ENCODE measurements around the gene MED29. TPM values are rescaled to one million over a fixed set of nuclear protein-coding genes. Genes with fewer than 3 reads are reported as not detected.

The MED29 gene
- total RNA-seq, 1 experiment from 2014 or later, result 17.0 TPM

- Histone ChIP-seq H3K9me2 (replicated peaks; ENCODE audit: low read length) (no peaks in the 10 kb centered on the region), H3K4me1 (ENCODE audit: insufficient read depth, low read length) (peaks cover 48% of the 10 kb centered on the region), H4K20me1 (ENCODE audit: low read length) (peaks cover 20% of the 10 kb centered on the region), H3K4me2 (ENCODE audit: low read length) (no peak overlapping the region), H2AFZ (ENCODE audit: low read length) (no peak overlapping the region), H3K9ac (ENCODE audit: low read length) (no peak overlapping the region), H3K36me3 (ENCODE audit: low read depth, low read length) (peaks cover 9% of the 10 kb centered on the region), H3K27ac (ENCODE audit: low read length) (no peak overlapping the region), H3K4me3 (ENCODE audit: low read length) (no peak overlapping the region), H3K79me2 (ENCODE audit: low read length) (peaks cover 22% of the 10 kb centered on the region), H3K27me3 (ENCODE audit: low read length) (no peaks in the 10 kb centered on the region), H3K9me3 (ENCODE audit: low read length) (no peaks in the 10 kb centered on the region), H3F3A (ENCODE audit: low read length, unreplicated experiment) (no peaks in the 10 kb centered on the region)
- ATAC-seq (no peak), DNase-seq (no peak)
- TF ChIP-seq EZH2 (IDR thresholded peaks at IDR 0.05; ENCODE audit: low read length, unreplicated experiment) (no peak), EZH2phosphoT487 (IDR thresholded peaks at IDR 0.05; ENCODE audit: borderline replicate concordance, low read length) (no peak), CTCF (conservative IDR thresholded peaks at IDR 0.05; ENCODE audit: low read depth, low read length) (no peak)
- intact Hi-C loops (cut with micrococcal nuclease), result no loop called here
- POLR2A ChIA-PET (ENCODE audit: unreplicated experiment), result interaction anchor here (0.6 kb wide), 1 partner anchor 31 kb away, joined by 3 read pairs; the partner anchor contains the start of gene RPS16
- no TSS peak for BruUV-seq (replicated peaks)
- CTCF ChIA-PET, result no interaction called here
These were observed 14.2 kb downstream of the MED29 start for GRCh38 chr19:39405261-39405957.

- Histone ChIP-seq H3K9me3 (ENCODE audit: low read length) (no peaks in the 10 kb centered on the region), H3K79me2 (ENCODE audit: low read length) (peaks cover 22% of the 10 kb centered on the region), H3K27me3 (ENCODE audit: low read length) (no peaks in the 10 kb centered on the region), H3K36me3 (ENCODE audit: low read depth, low read length) (peaks cover 9% of the 10 kb centered on the region), H3K9me2 (replicated peaks; ENCODE audit: low read length) (no peaks in the 10 kb centered on the region), H3K9ac (ENCODE audit: low read length) (no peak overlapping the region), H3K4me2 (ENCODE audit: low read length) (peak overlapping the region; percentile 99), H3K4me3 (ENCODE audit: low read length) (peak overlapping the region; percentile 100), H3K27ac (ENCODE audit: low read length) (no peak overlapping the region), H3F3A (ENCODE audit: low read length, unreplicated experiment) (no peaks in the 10 kb centered on the region), H4K20me1 (ENCODE audit: low read length) (peaks cover 20% of the 10 kb centered on the region), H3K4me1 (ENCODE audit: insufficient read depth, low read length) (peaks cover 52% of the 10 kb centered on the region), H2AFZ (ENCODE audit: low read length) (peak overlapping the region; percentile 45; the same call in 1 of the 2 replicates)
- ATAC-seq (no peak), DNase-seq (no peak)
- no TSS peak for BruUV-seq (replicated peaks)
- intact Hi-C loops (cut with micrococcal nuclease), result no loop called here
- POLR2A ChIA-PET (ENCODE audit: unreplicated experiment), result interaction anchor here (0.6 kb wide), 2 partner anchors 101 to 756 kb away, joined by 3 to 4 read pairs; no protein-coding TSS in a partner anchor
- CTCF ChIA-PET, result no interaction called here
- no peak for TF ChIP-seq EZH2 (IDR thresholded peaks at IDR 0.05; ENCODE audit: low read length, unreplicated experiment)
- TF ChIP-seq CTCF (conservative IDR thresholded peaks at IDR 0.05; ENCODE audit: low read depth, low read length), result no peak
- no peak for TF ChIP-seq EZH2phosphoT487 (IDR thresholded peaks at IDR 0.05; ENCODE audit: borderline replicate concordance, low read length)
These were observed 14.9 kb downstream of the MED29 start for GRCh38 chr19:39405958-39406655.

Measured in PC-3 (cell line).